Muscle layer of colon (tissue), 2 donors: ENCODE data around the gene URGCP.

ENCODE experiments used
- H3K27ac ChIP-seq: one replicate; pipeline ENCODE4 v1.7.0; 2013; ENCODE audit warnings: low read depth, mild to moderate bottlenecking, low read length, moderate library complexity
- H3K27me3 ChIP-seq, 2 donors: one replicate each; pipeline ENCODE4 v1.7.0; 2013; ENCODE audit warnings: low read length in 2 of 2, mild to moderate bottlenecking in 2 of 2; ENCODE audit not compliant: insufficient read depth in 2 of 2, control insufficient read depth in 1 of 2
- H3K36me3 ChIP-seq: one replicate; pipeline ENCODE4 v1.7.0; 2013; ENCODE audit warnings: mild to moderate bottlenecking, low read length; ENCODE audit not compliant: insufficient read depth
- H3K4me1 ChIP-seq: one replicate; pipeline ENCODE4 v1.7.0; 2013; ENCODE audit warnings: mild to moderate bottlenecking, low read length; ENCODE audit not compliant: insufficient read depth
- H3K4me3 ChIP-seq, 2 donors: one replicate each; pipeline ENCODE4 v1.7.0; 2013; ENCODE audit warnings: low read length in 2 of 2, low read depth in 1 of 2, mild to moderate bottlenecking in 1 of 2, moderate library complexity in 1 of 2
- H3K9ac ChIP-seq: one replicate; pipeline ENCODE4 v1.7.0; 2013; ENCODE audit warnings: low read length
- H3K9me3 ChIP-seq: one replicate; pipeline ENCODE4 v1.7.0; 2013; ENCODE audit warnings: mild to moderate bottlenecking, low read length
- donor health status: abdominal sarcoma.
- donor health status: Adenocarcinoma of cecum.

The URGCP gene, protein sequence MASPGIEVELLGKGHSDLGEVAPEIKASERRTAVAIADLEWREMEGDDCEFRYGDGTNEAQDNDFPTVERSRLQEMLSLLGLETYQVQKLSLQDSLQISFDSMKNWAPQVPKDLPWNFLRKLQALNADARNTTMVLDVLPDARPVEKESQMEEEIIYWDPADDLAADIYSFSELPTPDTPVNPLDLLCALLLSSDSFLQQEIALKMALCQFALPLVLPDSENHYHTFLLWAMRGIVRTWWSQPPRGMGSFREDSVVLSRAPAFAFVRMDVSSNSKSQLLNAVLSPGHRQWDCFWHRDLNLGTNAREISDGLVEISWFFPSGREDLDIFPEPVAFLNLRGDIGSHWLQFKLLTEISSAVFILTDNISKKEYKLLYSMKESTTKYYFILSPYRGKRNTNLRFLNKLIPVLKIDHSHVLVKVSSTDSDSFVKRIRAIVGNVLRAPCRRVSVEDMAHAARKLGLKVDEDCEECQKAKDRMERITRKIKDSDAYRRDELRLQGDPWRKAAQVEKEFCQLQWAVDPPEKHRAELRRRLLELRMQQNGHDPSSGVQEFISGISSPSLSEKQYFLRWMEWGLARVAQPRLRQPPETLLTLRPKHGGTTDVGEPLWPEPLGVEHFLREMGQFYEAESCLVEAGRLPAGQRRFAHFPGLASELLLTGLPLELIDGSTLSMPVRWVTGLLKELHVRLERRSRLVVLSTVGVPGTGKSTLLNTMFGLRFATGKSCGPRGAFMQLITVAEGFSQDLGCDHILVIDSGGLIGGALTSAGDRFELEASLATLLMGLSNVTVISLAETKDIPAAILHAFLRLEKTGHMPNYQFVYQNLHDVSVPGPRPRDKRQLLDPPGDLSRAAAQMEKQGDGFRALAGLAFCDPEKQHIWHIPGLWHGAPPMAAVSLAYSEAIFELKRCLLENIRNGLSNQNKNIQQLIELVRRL

DNA sequence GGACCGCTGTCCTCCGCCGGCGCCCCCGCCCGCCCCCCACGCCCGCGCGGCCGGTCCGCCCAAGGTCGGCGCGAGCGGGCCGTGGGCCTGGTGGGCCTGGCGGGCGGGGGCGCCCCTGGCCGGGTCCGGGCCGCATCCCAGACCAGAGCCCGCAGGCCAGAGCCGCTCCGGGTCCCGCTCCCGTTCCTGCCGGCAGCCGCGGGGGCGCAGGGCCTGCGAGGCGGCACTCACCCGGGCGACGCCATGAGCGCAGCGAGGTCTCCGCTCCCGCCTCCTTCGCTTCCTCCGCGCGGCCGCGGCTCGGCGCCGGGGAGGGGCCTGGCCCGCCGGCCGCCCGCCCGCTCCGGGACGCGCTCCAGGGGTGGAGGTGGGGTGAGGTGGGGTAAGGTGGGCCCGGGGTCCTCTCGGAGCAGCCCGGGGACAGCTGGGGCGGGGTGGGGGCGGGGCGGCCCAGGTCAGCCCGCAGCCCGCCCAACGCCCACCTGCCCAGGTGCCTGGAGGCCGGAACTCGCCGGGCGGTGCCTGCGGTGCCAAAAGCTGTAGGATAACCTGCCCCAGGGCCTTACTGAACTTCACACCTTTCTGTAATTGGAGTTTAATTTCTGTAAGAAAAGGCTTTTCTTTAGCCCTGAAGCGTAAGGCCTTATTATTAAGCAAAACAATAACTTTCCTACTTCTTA, at the start of gene URGCP:
Gene URGCP, minus strand, starts transcription at position 266 of the 680 bp plus-strand sequence. Its CDS starts 21 bp downstream, at position 245.
- Histone ChIP-seq H3K27me3 (no peaks in the 10 kb centered on the region), H3K9ac (peak within 1 kb of the TSS; percentile 82), H3K4me1 (peaks cover 24% of the 10 kb centered on the region), H3K4me3 (peak within 1 kb of the TSS; percentile 81 to 85), H3K9me3 (no peaks in the 10 kb centered on the region), H3K36me3 (no peaks in the 10 kb centered on the region), H3K27ac (peak within 1 kb of the TSS; percentile 92)

DNA sequence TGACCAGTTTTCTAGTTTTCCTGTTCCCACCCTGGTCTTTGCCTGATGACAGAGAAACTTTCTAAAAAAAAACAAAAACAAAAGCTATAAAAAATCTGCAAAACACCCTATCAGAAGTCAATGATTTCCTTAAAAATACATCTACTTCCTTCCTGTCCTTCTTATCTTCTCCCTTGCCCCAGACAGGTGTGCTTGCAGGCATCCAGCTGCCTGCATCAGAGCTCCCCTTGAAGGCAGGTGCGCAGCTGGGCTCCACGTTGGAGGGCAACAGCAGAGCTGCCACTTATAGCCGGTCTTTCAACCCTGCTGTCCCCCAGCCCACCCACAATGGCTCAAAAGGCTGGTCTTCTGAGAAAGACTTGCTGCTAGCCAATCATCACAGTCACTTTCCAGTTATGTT, 49.6 kb upstream of the URGCP start:
- peaks cover 35% of the 10 kb centered on the region for H3K36me3 ChIP-seq
- no peak overlapping the region for H3K9ac ChIP-seq
- H3K4me1 ChIP-seq: no peaks in the 10 kb centered on the region
- no peaks in the 10 kb centered on the region for H3K27me3 ChIP-seq
- H3K27ac ChIP-seq: no peak overlapping the region
- no peak overlapping the region for H3K4me3 ChIP-seq
- no peaks in the 10 kb centered on the region for H3K9me3 ChIP-seq

DNA sequence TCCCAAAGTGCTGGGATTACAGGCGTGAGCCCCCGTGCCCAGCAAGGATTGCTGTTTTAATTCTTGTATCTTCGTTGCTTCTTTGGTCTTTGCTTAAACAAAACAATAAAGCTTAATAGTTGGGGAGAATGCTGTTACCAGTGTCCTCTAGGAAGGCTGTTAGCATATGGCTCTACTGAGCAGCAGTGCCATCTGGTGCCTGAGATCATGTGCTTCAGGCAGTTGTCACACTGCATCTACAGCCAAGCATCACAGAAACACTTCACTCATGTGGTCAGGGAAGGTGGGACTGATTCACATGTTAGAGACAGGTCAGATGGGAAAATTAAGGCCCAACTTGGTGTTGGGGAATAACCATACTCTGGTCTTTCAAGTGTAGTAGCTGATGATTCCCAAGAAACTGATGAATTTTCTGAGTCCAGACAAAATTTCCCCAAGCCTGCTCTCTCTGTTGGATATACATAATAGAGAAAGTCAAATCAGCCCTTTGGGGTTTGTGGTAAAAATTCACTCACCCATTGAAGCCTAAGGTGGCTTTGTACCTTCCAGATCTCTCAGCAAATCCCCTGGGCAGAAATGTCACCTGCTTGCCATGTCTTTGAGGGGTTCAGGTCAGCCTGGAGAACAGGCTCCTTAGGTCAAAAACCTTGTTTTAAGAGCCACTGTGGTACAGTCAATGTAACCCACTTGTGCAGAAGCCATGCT, 48.3 kb upstream of the URGCP start:
- Histone ChIP-seq H3K4me3 (no peak overlapping the region), H3K27ac (no peak overlapping the region), H3K27me3 (no peaks in the 10 kb centered on the region), H3K9me3 (no peaks in the 10 kb centered on the region), H3K4me1 (no peaks in the 10 kb centered on the region), H3K9ac (no peak overlapping the region), H3K36me3 (peaks cover 46% of the 10 kb centered on the region)

DNA sequence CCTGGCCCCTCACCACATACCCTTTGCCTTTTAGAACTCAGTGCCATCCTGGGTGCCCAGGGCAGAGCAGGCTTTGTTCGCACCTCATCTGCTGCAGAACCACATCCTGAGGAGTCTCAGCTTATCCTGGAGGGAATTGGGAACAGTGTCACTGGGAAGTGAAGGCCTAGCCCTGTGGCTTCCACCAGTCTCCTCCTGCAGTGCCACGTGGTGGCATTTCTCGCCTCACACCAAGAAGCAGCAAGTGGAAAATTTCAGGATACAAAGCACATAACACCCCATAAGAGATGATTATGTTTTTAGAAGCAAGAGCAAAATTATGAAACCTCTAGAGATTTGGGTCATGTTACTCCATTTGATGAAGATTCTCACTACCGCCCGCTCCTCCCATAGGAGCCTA, 46.7 kb upstream of the URGCP start:
- Histone ChIP-seq H3K4me1 (no peaks in the 10 kb centered on the region), H3K36me3 (peaks cover 57% of the 10 kb centered on the region), H3K27ac (no peak overlapping the region), H3K9me3 (no peaks in the 10 kb centered on the region), H3K9ac (no peak overlapping the region), H3K4me3 (no peak overlapping the region), H3K27me3 (no peaks in the 10 kb centered on the region)

DNA sequence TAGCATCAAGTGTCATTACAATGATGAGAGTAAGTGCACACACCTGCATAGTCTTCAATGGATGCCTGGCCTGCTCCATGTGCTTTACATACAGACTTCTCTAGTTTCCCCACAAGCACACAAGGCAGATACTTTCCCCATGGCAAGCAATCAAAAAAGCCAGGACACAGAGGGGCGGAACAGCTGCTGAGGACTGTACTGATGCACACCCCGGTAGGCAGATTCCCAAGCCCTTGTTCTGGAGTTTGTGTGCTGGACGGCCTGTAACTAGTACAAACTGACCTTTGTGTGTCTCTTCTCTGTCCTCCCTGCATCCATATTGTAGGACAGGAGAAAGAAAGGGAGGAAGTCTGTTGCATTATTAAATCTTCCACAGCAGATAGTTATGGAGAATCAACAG, 45.6 kb upstream of the URGCP start:
- H3K9me3 ChIP-seq: no peaks in the 10 kb centered on the region
- peaks cover 57% of the 10 kb centered on the region for H3K36me3 ChIP-seq

DNA sequence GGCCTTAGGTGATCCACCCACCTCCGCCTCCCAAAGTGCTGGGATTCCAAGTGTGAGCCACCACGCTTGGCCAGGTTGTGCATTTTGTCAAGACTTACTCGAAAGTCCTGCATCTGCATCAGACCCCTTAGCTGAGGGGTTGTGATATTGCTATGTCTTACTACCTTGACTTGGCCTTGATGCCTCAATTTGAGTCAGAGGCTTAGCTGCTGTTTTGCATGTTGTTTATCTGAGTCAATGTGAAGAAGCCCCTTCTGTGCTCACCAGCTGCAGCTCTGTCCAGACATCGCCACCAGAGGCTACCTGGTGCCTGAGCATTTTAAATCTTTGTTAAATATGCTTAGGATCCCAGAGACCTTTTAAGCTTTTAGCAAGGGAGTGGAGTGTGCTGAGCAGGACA, 37.9 kb upstream of the URGCP start:
- Histone ChIP-seq H3K4me3 (no peak overlapping the region), H3K4me1 (no peaks in the 10 kb centered on the region), H3K9me3 (no peaks in the 10 kb centered on the region), H3K36me3 (peaks cover 25% of the 10 kb centered on the region), H3K27me3 (no peaks in the 10 kb centered on the region), H3K27ac (no peak overlapping the region), H3K9ac (no peak overlapping the region)

More for the DNA sequence above, 45.6 kb upstream of the URGCP start:
- Histone ChIP-seq H3K27me3 (no peaks in the 10 kb centered on the region), H3K27ac (no peak overlapping the region), H3K9ac (no peak overlapping the region), H3K4me1 (no peaks in the 10 kb centered on the region), H3K4me3 (no peak overlapping the region)

DNA sequence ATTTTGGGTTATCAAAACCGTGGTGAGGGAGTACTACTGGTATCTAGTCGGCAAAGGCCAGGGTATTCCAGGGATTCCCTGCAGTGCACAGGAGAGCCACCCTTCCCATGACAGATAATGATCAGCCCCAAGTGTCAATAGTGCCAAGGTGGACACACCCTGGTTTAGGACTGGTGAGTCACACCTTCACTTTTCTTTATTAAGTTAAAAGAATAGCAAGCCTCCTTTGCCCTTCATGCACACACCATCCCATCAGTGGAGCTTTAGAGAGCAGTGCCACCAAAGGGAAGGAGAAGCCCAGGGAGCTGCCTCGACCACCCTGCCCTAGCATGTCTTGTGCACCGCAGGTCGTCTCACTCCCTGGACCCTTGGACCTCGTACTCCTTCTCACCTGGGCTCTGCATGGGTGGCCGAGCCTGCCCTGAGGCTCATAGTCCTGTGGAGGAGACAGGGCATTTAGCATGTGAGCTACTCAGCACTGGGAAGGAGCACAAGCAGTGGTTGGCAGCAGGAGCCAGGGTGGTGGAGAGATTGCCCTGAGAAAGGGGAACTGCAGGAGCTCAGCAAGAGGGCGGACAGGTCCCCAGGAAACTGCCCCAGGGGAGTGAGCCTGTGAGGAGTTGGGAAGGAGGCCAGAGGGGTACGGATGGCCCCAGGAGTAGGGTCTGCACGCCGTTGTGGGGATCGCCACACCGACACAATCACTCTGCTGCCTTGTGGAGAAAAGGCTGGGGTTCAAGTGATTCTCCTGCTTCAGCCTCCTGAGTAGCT, 37.2 kb upstream of the URGCP start:
- peaks cover 20% of the 10 kb centered on the region for H3K36me3 ChIP-seq

DNA sequence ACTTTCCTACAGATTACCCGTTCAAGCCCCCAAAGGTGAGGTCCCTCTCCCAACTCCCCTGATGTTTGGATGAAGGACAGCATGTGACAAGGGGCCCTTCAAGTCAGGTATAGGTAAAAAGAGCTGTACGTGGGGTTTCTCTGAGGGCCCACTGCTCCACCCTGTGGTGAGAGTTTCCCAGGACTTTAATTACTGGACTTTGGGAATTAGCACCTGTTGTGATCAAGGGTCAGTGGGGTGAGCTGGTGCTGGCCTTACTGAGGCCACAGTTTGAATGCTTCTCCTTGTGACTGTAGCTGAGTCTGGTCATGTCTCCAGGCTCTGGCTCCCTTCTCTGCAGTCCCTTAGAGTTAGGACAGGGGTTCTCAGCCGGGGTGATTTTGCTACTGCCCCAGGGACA, 36.6 kb upstream of the URGCP start:
- no peaks in the 10 kb centered on the region for H3K9me3 ChIP-seq
- no peak overlapping the region for H3K27ac ChIP-seq
- H3K4me3 ChIP-seq: no peak overlapping the region
- H3K36me3 ChIP-seq: peaks cover 16% of the 10 kb centered on the region
- H3K9ac ChIP-seq: no peak overlapping the region
- no peaks in the 10 kb centered on the region for H3K27me3 ChIP-seq
- H3K4me1 ChIP-seq: no peaks in the 10 kb centered on the region

More for the DNA sequence above, 37.2 kb upstream of the URGCP start:
- no peaks in the 10 kb centered on the region for H3K9me3 ChIP-seq
- H3K4me3 ChIP-seq: no peak overlapping the region
- H3K4me1 ChIP-seq: no peaks in the 10 kb centered on the region
- H3K27ac ChIP-seq: no peak overlapping the region
- no peaks in the 10 kb centered on the region for H3K27me3 ChIP-seq
- H3K9ac ChIP-seq: no peak overlapping the region

DNA sequence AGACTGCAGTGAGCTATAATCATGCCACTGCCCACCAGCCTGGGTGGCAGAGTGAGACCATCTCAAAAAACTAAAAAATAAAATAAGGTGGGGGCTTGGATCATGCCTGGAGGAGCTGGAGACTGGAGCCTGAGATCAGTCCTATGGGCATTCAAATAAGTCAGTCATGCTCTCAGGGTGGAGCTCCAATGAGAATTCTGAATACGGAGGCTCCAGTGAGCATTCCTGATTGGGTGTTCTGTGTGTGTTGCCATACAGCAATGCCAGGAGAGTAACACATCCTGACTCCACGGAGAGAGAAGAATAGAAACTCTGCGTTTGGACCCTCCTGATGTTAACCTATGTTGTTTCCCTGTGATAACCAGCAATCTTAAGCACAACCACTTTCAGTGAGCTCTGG, 35.9 kb upstream of the URGCP start:
- no peak overlapping the region for H3K9ac ChIP-seq
- H3K9me3 ChIP-seq: no peaks in the 10 kb centered on the region
- no peaks in the 10 kb centered on the region for H3K4me1 ChIP-seq
- no peak overlapping the region for H3K27ac ChIP-seq
- H3K36me3 ChIP-seq: peaks cover 16% of the 10 kb centered on the region
- H3K27me3 ChIP-seq: no peaks in the 10 kb centered on the region
- no peak overlapping the region for H3K4me3 ChIP-seq

DNA sequence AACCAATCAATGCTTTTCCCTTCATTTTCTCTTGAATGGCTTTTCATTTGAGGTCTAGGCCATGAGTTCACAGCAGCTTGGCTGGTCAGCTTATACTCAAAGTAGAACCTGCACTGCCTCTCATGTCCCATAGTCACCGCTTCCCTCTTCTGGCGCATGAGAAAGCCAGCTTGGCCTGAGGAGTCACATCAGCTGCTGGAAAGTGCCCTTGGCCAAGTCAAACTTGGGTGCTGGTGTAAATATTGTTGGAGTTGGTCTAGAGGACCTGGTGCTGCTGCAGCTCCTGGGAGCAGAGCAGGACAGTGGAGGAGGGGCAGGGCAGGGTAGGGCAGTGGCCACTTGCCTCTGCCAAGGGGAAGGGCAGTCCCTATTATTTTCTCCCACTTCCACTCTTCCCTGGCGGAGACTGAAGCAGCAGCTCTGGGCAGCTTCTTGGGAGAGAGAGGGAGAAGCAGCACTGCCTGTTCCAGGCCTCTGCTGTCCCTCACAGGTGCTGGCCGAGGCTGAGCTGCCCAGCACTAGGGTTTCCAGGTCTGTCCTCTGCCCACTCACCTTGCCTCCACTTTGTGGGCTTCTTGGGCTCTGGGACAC, 32.6 kb upstream of the URGCP start:
- no peak overlapping the region for H3K9ac ChIP-seq
- peaks cover 14% of the 10 kb centered on the region for H3K36me3 ChIP-seq
- H3K27ac ChIP-seq: no peak overlapping the region
- no peak overlapping the region for H3K4me3 ChIP-seq
- no peaks in the 10 kb centered on the region for H3K9me3 ChIP-seq
- H3K27me3 ChIP-seq: no peaks in the 10 kb centered on the region
- H3K4me1 ChIP-seq: no peaks in the 10 kb centered on the region
